ENCODE data around the gene RNF223. TPM values are rescaled to one million over a fixed set of nuclear protein-coding genes. Genes with fewer than 3 reads are reported as not detected.
"Not testable (repeated sequence)": the region's sequence is repeated elsewhere in the genome, so short reads cannot be mapped to it uniquely, and the experiment has no call there.

The RNF223 gene
- polyA plus RNA-seq, 4 donors = 0.15 to 0.45 (median 0.18) TPM; not detected in 1

DNA sequence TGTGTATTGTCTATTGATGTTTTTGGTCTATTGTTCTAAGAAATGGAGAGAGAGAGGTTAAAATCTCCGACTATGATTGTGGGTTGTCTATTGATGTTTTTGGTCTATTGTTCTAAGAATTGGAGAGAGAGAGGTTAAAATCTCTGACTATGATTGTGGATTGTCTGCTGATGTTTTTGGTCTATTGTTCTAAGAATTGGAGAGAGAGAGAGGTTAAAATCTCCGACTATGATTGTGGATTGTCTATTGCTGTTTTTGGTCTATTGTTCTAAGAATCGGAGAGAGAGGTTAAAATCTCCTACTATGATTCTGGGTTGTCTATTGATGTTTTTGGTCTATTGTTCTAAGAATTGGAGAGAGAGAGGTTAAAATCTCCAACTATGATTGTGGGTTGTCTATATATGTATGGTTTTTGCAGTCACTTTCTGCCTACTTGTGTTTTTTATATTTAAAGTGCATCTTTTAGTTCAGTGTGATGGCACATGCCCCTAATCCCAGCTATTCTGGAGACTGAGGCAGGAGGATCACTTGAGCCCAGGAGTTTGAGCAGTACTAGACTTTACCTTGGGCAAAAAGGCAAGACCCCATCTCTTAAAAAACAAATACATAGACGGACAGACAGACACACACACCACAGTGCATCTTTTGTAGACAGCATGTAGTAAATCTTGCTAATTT is 25.5 kb upstream of the RNF223 start:
- no peak for FAIRE-seq
- Histone ChIP-seq H3K27ac (ENCODE audit: low read depth in 1 of 3, low read length in 2 of 3) (no peak overlapping the region), H3K4me1 (ENCODE audit: control insufficient read depth in 3 of 3, insufficient read depth in 2 of 3, low read depth in 1 of 3, low read length in 2 of 3) (no peaks in the 10 kb centered on the region), H3K9me3 (ENCODE audit: control insufficient read depth in 2 of 2, insufficient read depth in 1 of 2, low read depth in 1 of 2, low read length in 1 of 2) (peaks cover 0 to 9% of the 10 kb centered on the region in 2 donors), H3K27me3 (ENCODE audit: control insufficient read depth in 3 of 3, insufficient read depth in 3 of 3, low read length in 3 of 3) (no peaks in the 10 kb centered on the region), H3K36me3 (ENCODE audit: control insufficient read depth in 3 of 3, insufficient read depth in 2 of 3, low read depth in 1 of 3, low read length in 3 of 3) (peaks cover 0 to 4% (median 0%) of the 10 kb centered on the region in 3 donors), H3K4me3 (ENCODE audit: low read depth in 1 of 3, low read length in 3 of 3) (no peak overlapping the region)
- DNase-seq = no peak
- 77 to 92% (median 87%) methylated on average over 4 of the region's 4 CpGs for WGBS, 3 donors

GRCh38 chr1:1098681-1099421 is 24.7 kb upstream of the RNF223 start:
- H3K4me3 ChIP-seq (ENCODE audit: low read depth in 1 of 3, low read length in 3 of 3) = no peak overlapping the region
- peaks cover 0 to 4% (median 0%) of the 10 kb centered on the region in 3 donors for H3K36me3 ChIP-seq (ENCODE audit: control insufficient read depth in 3 of 3, insufficient read depth in 2 of 3, low read depth in 1 of 3, low read length in 3 of 3)
- H3K27me3 ChIP-seq (ENCODE audit: control insufficient read depth in 3 of 3, insufficient read depth in 3 of 3, low read length in 3 of 3) = no peaks in the 10 kb centered on the region
- 88 to 97% (median 92%) methylated on average over 18 of the region's 18 CpGs for WGBS, 3 donors
- peaks cover 0 to 9% of the 10 kb centered on the region in 2 donors for H3K9me3 ChIP-seq (ENCODE audit: control insufficient read depth in 2 of 2, insufficient read depth in 1 of 2, low read depth in 1 of 2, low read length in 1 of 2)
- DNase-seq = no peak
- no peak overlapping the region for H3K27ac ChIP-seq (ENCODE audit: low read depth in 1 of 3, low read length in 2 of 3)
- FAIRE-seq = no peak
- H3K4me1 ChIP-seq (ENCODE audit: control insufficient read depth in 3 of 3, insufficient read depth in 2 of 3, low read depth in 1 of 3, low read length in 2 of 3) = no peaks in the 10 kb centered on the region

GRCh38 chr1:1096136-1096535 is 22.0 kb upstream of the RNF223 start:
- H3K4me3 ChIP-seq (ENCODE audit: low read depth in 1 of 3, low read length in 3 of 3); FAIRE-seq; H3K27me3 ChIP-seq (ENCODE audit: control insufficient read depth in 3 of 3, insufficient read depth in 3 of 3, low read length in 3 of 3); H3K9me3 ChIP-seq (ENCODE audit: control insufficient read depth in 2 of 2, insufficient read depth in 1 of 2, low read depth in 1 of 2, low read length in 1 of 2); H3K27ac ChIP-seq (ENCODE audit: low read depth in 1 of 3, low read length in 2 of 3); H3K4me1 ChIP-seq (ENCODE audit: control insufficient read depth in 3 of 3, insufficient read depth in 2 of 3, low read depth in 1 of 3, low read length in 2 of 3); DNase-seq; H3K36me3 ChIP-seq (ENCODE audit: control insufficient read depth in 3 of 3, insufficient read depth in 2 of 3, low read depth in 1 of 3, low read length in 3 of 3): not testable (repeated sequence)
- WGBS, 3 donors = 93 to 96% (median 93%) methylated on average over 5 of the region's 5 CpGs

DNA sequence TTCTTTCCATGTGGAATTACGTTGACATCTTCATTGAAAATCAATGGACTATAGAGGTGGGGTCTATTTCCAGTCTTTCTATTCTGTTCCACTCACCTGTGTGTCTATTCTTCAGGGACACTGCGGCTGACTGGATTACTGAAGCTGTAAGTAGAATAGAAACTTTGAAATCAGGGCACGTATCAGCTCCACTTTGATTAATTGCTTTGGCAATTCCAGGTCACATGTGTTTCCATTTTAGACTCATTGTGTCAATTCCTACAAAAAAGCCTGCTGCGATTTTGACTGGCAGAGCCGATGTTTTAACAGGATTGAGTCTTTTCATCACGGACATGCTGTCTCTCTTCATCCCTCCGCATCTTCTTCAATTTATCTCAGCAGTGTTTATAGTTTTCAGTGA is 20.9 kb upstream of the RNF223 start:
- peaks cover 0 to 6% of the 10 kb centered on the region in 2 donors for H3K9me3 ChIP-seq (ENCODE audit: control insufficient read depth in 2 of 2, insufficient read depth in 1 of 2, low read depth in 1 of 2, low read length in 1 of 2)
- H3K36me3 ChIP-seq (ENCODE audit: control insufficient read depth in 3 of 3, insufficient read depth in 2 of 3, low read depth in 1 of 3, low read length in 3 of 3) = peaks cover 0 to 15% (median 0%) of the 10 kb centered on the region in 3 donors
- FAIRE-seq = no peak
- H3K27me3 ChIP-seq (ENCODE audit: control insufficient read depth in 3 of 3, insufficient read depth in 3 of 3, low read length in 3 of 3) = no peaks in the 10 kb centered on the region
- no peak overlapping the region for H3K4me3 ChIP-seq (ENCODE audit: low read depth in 1 of 3, low read length in 3 of 3)
- no peaks in the 10 kb centered on the region for H3K4me1 ChIP-seq (ENCODE audit: control insufficient read depth in 3 of 3, insufficient read depth in 2 of 3, low read depth in 1 of 3, low read length in 2 of 3)
- H3K27ac ChIP-seq (ENCODE audit: low read depth in 1 of 3, low read length in 2 of 3) = no peak overlapping the region
- WGBS, 3 donors = 91 to 97% (median 95%) methylated on average over 7 of the region's 7 CpGs
- DNase-seq = no peak

GRCh38 chr1:1093610-1093943 is 19.5 kb upstream of the RNF223 start:
- Histone ChIP-seq H3K27me3 (ENCODE audit: control insufficient read depth in 3 of 3, insufficient read depth in 3 of 3, low read length in 3 of 3) (no peaks in the 10 kb centered on the region), H3K9me3 (ENCODE audit: control insufficient read depth in 2 of 2, insufficient read depth in 1 of 2, low read depth in 1 of 2, low read length in 1 of 2) (peaks cover 0 to 1% of the 10 kb centered on the region in 2 donors), H3K36me3 (ENCODE audit: control insufficient read depth in 3 of 3, insufficient read depth in 2 of 3, low read depth in 1 of 3, low read length in 3 of 3) (peaks cover 0 to 15% (median 0%) of the 10 kb centered on the region in 3 donors), H3K4me3 (ENCODE audit: low read depth in 1 of 3, low read length in 3 of 3) (no peak overlapping the region), H3K27ac (ENCODE audit: low read depth in 1 of 3, low read length in 2 of 3) (no peak overlapping the region), H3K4me1 (ENCODE audit: control insufficient read depth in 3 of 3, insufficient read depth in 2 of 3, low read depth in 1 of 3, low read length in 2 of 3) (no peaks in the 10 kb centered on the region)
- FAIRE-seq (no peak), DNase-seq (no peak)
- WGBS, 3 donors = 90 to 92% (median 92%) methylated on average over 10 of the region's 10 CpGs

GRCh38 chr1:1092894-1093609 is 18.9 kb upstream of the RNF223 start:
- WGBS, 3 donors = 74 to 85% (median 83%) methylated on average over 14 of the region's 14 CpGs
- Histone ChIP-seq H3K27ac (ENCODE audit: low read depth in 1 of 3, low read length in 2 of 3) (no peak overlapping the region), H3K4me1 (ENCODE audit: control insufficient read depth in 3 of 3, insufficient read depth in 2 of 3, low read depth in 1 of 3, low read length in 2 of 3) (no peaks in the 10 kb centered on the region), H3K4me3 (ENCODE audit: low read depth in 1 of 3, low read length in 3 of 3) (no peak overlapping the region), H3K9me3 (ENCODE audit: control insufficient read depth in 2 of 2, insufficient read depth in 1 of 2, low read depth in 1 of 2, low read length in 1 of 2) (no peaks in the 10 kb centered on the region), H3K36me3 (ENCODE audit: control insufficient read depth in 3 of 3, insufficient read depth in 2 of 3, low read depth in 1 of 3, low read length in 3 of 3) (peaks cover 0 to 15% (median 0%) of the 10 kb centered on the region in 3 donors), H3K27me3 (ENCODE audit: control insufficient read depth in 3 of 3, insufficient read depth in 3 of 3, low read length in 3 of 3) (no peaks in the 10 kb centered on the region)
- FAIRE-seq (no peak), DNase-seq (no peak)

- DNase-seq (no peak), FAIRE-seq (no peak)
- 96 to 98% (median 97%) methylated on average over 27 to 28 of the region's 28 CpGs for WGBS, 3 donors
Measured at GRCh38 chr1:1092149-1092855, 18.2 kb upstream of the RNF223 start.

More at GRCh38 chr1:1092149-1092855, 18.2 kb upstream of the RNF223 start:
- no peak overlapping the region for H3K27ac ChIP-seq (ENCODE audit: low read depth in 1 of 3, low read length in 2 of 3)
- H3K9me3 ChIP-seq (ENCODE audit: control insufficient read depth in 2 of 2, insufficient read depth in 1 of 2, low read depth in 1 of 2, low read length in 1 of 2) = no peaks in the 10 kb centered on the region
- no peaks in the 10 kb centered on the region for H3K4me1 ChIP-seq (ENCODE audit: control insufficient read depth in 3 of 3, insufficient read depth in 2 of 3, low read depth in 1 of 3, low read length in 2 of 3)
- H3K27me3 ChIP-seq (ENCODE audit: control insufficient read depth in 3 of 3, insufficient read depth in 3 of 3, low read length in 3 of 3) = no peaks in the 10 kb centered on the region
- peaks cover 0 to 17% (median 0%) of the 10 kb centered on the region in 3 donors for H3K36me3 ChIP-seq (ENCODE audit: control insufficient read depth in 3 of 3, insufficient read depth in 2 of 3, low read depth in 1 of 3, low read length in 3 of 3)
- H3K4me3 ChIP-seq (ENCODE audit: low read depth in 1 of 3, low read length in 3 of 3) = no peak overlapping the region

All from small intestine (tissue), 7 donors.